OCI-LY7 (cell line): ENCODE data around the gene UPF2.

ENCODE experiments used
- CTCF ChIP-seq: fragments of 200-600 bp; sonication (generic); conservative IDR thresholded peaks from 2 replicates; pipeline ENCODE4 v1.5.1; 2014; ENCODE audit warnings: mild to moderate bottlenecking, antibody characterized with exemption, low read length, moderate library complexity, mixed read lengths
- EZH2phosphoT487 ChIP-seq: fragments of 200-600 bp; sonication (generic); IDR thresholded peaks from 2 replicates; pipeline ENCODE4 v1.6.1; 2018; ENCODE audit warnings: low read depth, borderline replicate concordance, mild to moderate bottlenecking, mixed run types, antibody characterized with exemption, low read length, moderate library complexity, mixed read lengths

GRCh38 chr10:11886138-11886474 lies 156.5 kb downstream of the UPF2 start:
- TF ChIP-seq EZH2phosphoT487 (no peak), CTCF (no peak)
